Thyroid gland (tissue), 4 donors: ENCODE measurements around the gene GIMAP5. TPM values are rescaled to one million over a fixed set of nuclear protein-coding genes. Genes with fewer than 3 reads are reported as not detected.
A peak's percentile ranks its signal among the peaks of the same experiment; 100 is the strongest.

ENCODE experiments used
- DNase-seq, 2 donors: peaks; one replicate each; pipeline ENCODE4 v3.0.0-alpha.2; 2019
- H3K27ac ChIP-seq, 3 donors: fragments of 200-600 bp; sonication (generic); 1 replicate in 2 of 3; 2 replicates in 1 of 3; pipeline ENCODE4 v1.5.1; 2016 to 2019; ENCODE audit warnings: mild to moderate bottlenecking in 1 of 3, moderate library complexity in 1 of 3
- H3K27me3 ChIP-seq: fragments of 200-600 bp; sonication (generic); one replicate; pipeline ENCODE4 v1.5.1; 2019
- H3K36me3 ChIP-seq, 2 donors: fragments of 200-600 bp; sonication (generic); one replicate each; pipeline ENCODE4 v1.5.1; 2016 to 2019
- H3K4me1 ChIP-seq, 2 donors: fragments of 200-600 bp; sonication (generic); one replicate each; pipeline ENCODE4 v1.5.1; 2017 to 2019
- H3K4me3 ChIP-seq, 3 donors: fragments of 200-600 bp; sonication (generic); replicated peaks in 1 of 3; 1 replicate in 2 of 3; 2 replicates in 1 of 3; pipeline ENCODE4 v1.5.1; 2016; ENCODE audit warnings: mild to moderate bottlenecking in 1 of 3
- H3K9me3 ChIP-seq: fragments of 200-600 bp; sonication (generic); one replicate; pipeline ENCODE4 v1.5.1; 2017
- POLR2A ChIP-seq, 2 donors: fragments of 450-650 bp; IDR thresholded peaks; one replicate each; pipeline ENCODE4 v1.6.1; 2017; ENCODE audit warnings: antibody characterized with exemption in 2 of 2, mild to moderate bottlenecking in 2 of 2, moderate library complexity in 1 of 2
- WGBS, 2 donors: methylation state at CpG; one replicate each; pipeline ENCODE4 v1.1.5; 2017; 5-methylcytosine and 5-hydroxymethylcytosine counted together
- intact Hi-C: fragments of 100-400 bp; cut with DNase I; formaldehyde crosslinking; loops from one replicate; pipeline ENCODE4 v1.15.1; 2023
- total RNA-seq, 4 donors: library from RNA; depleted of rRNA; stranded (reverse); fragments of >200 nt; gene quantifications; one replicate each; pipeline ENCODE4 v1.2.3, GENCODE V29; 2016
- TF ChIP-seq, protein P1 (sequence below), 6 experiments: fragments of 200-600 bp in 3 of 6; fragments of 450-650 bp in 3 of 6; sonication (generic) in 3 of 6; IDR thresholded peaks; one replicate each; pipeline ENCODE4 v1.5.1; 2016 to 2019; ENCODE audit warnings: antibody characterized with exemption in 6 of 6, mild to moderate bottlenecking in 2 of 6, inconsistent platforms in 1 of 6, moderate library complexity in 1 of 6

GIMAP5 gene
- total RNA-seq, 4 donors from 2014 or later, result 25.3 to 80.6 (median 39.0) TPM

DNA sequence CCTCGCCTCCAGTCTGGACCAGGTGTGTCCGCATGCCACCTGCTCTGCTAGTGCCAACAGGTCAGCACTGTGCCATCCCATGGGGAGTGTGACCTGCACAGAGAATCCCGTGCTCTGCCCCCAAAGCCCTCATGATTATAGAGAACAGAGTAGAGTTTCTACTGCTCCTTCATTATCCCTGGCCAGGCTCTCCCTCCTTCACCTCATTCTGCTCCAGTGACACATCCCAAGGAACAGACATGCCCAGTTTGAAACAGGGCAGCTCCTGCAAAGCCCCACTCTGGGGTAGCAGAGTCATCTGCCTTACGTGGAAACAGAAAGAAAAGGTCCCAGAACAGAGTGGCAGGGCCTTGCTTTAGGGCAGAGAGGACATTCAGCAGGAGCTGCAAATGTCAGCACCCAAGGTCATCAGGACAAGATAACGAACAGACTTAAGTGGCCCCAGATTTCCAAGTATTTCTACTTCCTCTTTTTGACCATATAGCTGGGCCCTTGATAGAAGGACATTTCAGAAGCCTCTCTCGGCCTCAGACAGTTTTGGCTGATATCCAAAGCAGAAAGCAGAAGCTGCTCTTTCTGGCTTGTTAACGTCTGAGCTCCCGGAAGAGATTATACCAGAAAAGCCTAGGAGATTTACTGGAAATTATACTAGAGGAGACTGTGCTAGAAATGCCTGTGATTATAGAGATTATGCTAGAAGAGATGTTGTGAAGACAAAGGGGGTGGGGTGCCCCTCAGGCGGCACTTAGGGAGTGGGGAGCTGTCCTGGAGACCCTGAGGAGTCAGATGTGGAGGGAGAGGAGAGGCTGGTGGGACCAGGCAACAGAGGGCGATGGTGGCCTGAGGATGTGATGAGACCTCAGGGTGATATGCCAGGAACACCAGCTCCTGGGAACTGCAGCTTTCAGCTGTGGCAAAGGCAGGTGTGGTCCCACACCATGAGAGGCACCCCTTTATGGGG, 50.4 kb downstream of the GIMAP5 start:
- 53 to 56% methylated on average over 10 of the region's 10 CpGs for WGBS, 2 donors
- no peaks in the 10 kb centered on the region for H3K36me3 ChIP-seq
- H3K4me1 ChIP-seq, result peaks cover 0 to 7% of the 10 kb centered on the region in 2 donors
- TF ChIP-seq, protein P1, sequence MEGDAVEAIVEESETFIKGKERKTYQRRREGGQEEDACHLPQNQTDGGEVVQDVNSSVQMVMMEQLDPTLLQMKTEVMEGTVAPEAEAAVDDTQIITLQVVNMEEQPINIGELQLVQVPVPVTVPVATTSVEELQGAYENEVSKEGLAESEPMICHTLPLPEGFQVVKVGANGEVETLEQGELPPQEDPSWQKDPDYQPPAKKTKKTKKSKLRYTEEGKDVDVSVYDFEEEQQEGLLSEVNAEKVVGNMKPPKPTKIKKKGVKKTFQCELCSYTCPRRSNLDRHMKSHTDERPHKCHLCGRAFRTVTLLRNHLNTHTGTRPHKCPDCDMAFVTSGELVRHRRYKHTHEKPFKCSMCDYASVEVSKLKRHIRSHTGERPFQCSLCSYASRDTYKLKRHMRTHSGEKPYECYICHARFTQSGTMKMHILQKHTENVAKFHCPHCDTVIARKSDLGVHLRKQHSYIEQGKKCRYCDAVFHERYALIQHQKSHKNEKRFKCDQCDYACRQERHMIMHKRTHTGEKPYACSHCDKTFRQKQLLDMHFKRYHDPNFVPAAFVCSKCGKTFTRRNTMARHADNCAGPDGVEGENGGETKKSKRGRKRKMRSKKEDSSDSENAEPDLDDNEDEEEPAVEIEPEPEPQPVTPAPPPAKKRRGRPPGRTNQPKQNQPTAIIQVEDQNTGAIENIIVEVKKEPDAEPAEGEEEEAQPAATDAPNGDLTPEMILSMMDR (IDR thresholded peaks at IDR 0.05), result no peak
- no peak for TF ChIP-seq POLR2A (IDR thresholded peaks at IDR 0.05)
- DNase-seq, result no peak
- intact Hi-C loops, result no loop called here
- no peaks in the 10 kb centered on the region for H3K9me3 ChIP-seq
- H3K4me3 ChIP-seq, result no peak overlapping the region
- peak overlapping the region; percentile 10 to 73 (median 52) for H3K27ac ChIP-seq
- no peaks in the 10 kb centered on the region for H3K27me3 ChIP-seq

DNA sequence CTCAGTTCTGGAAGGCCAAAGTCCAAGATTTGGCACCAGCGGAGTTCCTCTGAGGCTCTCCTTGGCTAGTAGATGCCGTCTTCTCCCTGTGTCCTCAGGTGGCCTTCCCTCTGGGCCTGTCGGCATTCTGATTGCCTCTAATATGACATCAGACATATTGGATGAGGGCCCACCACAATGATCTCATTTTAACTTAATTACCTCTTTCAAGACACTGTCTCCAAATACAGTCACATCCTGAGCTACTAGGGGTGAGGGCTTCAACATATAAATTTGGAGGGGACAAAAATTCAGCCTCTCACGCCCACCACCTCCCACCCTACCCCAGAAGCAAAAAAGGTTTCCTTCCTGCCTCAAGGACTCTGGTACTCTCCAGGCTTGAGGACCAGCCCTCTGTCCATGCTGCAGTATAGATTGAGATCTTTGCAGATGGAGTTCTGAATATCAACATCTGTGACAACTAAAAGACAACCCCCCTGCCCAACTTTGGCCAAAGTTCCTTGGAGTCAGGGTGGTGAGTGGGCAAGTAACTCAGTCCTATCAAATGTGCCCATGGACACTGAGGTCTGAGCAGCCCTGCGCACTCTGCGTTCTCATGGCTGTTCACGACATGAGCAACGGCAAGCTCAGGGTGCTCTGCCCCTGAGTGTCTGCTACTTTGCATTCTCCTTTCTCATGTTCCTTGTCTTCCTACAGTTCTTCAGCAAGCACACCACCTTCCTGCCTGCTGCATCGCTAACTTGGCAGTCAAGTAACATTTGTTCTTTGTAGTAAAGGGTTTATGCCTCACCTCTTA, 51.5 kb downstream of the GIMAP5 start:
- no peaks in the 10 kb centered on the region for H3K36me3 ChIP-seq
- H3K27me3 ChIP-seq, result no peaks in the 10 kb centered on the region
- 70 to 84% methylated on average over 9 of the region's 9 CpGs for WGBS, 2 donors
- peaks cover 0 to 7% of the 10 kb centered on the region in 2 donors for H3K4me1 ChIP-seq
- intact Hi-C loops, result no loop called here
- TF ChIP-seq, protein P1 (IDR thresholded peaks at IDR 0.05), result no peak
- TF ChIP-seq POLR2A (IDR thresholded peaks at IDR 0.05), result no peak
- H3K4me3 ChIP-seq, result no peak overlapping the region
- no peaks in the 10 kb centered on the region for H3K9me3 ChIP-seq
- H3K27ac ChIP-seq, result peak overlapping the region in 1 of 3 donors; percentile 73
- DNase-seq, result no peak

- no peak for TF ChIP-seq POLR2A (IDR thresholded peaks at IDR 0.05)
- TF ChIP-seq, protein P1 (IDR thresholded peaks at IDR 0.05), result no peak
- WGBS, 2 donors, result 79 to 86% methylated on average over 8 to 9 of the region's 9 CpGs
- Histone ChIP-seq H3K9me3 (no peaks in the 10 kb centered on the region), H3K4me3 (no peak overlapping the region), H3K27ac (no peak overlapping the region), H3K4me1 (peaks cover 0 to 7% of the 10 kb centered on the region in 2 donors), H3K27me3 (no peaks in the 10 kb centered on the region), H3K36me3 (no peaks in the 10 kb centered on the region)
- intact Hi-C loops, result no loop called here
- no peak for DNase-seq
These were observed 53.3 kb downstream of the GIMAP5 start for GRCh38 chr7:150790416-150791075.

- intact Hi-C loops, result no loop called here
- peaks cover 0 to 7% of the 10 kb centered on the region in 2 donors for H3K4me1 ChIP-seq
- no peak for DNase-seq
- no peak overlapping the region for H3K27ac ChIP-seq
- no peak overlapping the region for H3K4me3 ChIP-seq
- no peak for TF ChIP-seq POLR2A (IDR thresholded peaks at IDR 0.05)
- TF ChIP-seq, protein P1 (IDR thresholded peaks at IDR 0.05), result no peak
- WGBS, 2 donors, result 89 to 90% methylated on average over 5 of the region's 5 CpGs
- H3K36me3 ChIP-seq, result no peaks in the 10 kb centered on the region
- no peaks in the 10 kb centered on the region for H3K27me3 ChIP-seq
- H3K9me3 ChIP-seq, result no peaks in the 10 kb centered on the region
These were observed 54.1 kb downstream of the GIMAP5 start for GRCh38 chr7:150791304-150791703.
